ENCODE data around the gene SLC38A1.

SLC38A1 gene

DNA sequence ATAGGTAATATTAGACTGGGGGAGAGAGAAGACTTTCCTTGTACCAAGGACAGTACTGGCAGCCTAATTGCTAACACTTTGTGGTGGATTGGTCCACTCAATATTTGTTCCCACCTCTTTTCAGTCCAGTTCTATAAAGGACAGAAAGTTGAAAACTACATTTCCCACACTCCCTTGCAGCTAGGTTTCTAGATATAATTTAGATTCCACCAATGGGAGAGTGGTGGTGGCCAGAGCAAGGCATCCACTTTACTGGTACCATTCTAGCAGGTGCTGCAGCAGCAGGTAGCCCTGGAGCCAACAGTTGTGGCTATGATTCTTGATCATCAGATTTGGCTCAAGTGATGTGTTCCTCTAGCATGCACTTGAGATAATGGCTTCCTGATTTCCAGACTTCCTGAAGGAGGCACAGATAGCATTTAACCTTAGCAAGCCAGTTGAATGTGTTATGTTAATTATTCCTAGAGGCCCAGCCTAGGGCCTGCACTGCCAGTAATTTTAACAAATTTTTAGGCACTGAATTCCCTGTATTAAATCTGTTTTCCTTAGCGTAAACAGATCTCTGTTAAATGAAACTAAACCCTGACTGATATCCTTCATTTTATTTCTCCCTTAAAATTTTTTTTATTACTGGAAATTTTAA lies 24.4 kb downstream of the SLC38A1 start:
- H3K4me1 ChIP-seq (ENCODE audit: control insufficient read depth, insufficient read depth, low read length) = no peaks in the 10 kb centered on the region
- no peaks in the 10 kb centered on the region for H3K9me3 ChIP-seq (ENCODE audit: control insufficient read depth, low read length)
- H3K4me3 ChIP-seq (ENCODE audit: low read length) = no peak overlapping the region
- H3K9ac ChIP-seq (ENCODE audit: low read length) = no peak overlapping the region
- no peaks in the 10 kb centered on the region for H3K27me3 ChIP-seq (ENCODE audit: control insufficient read depth, insufficient read depth, low read length)
- H3K36me3 ChIP-seq (ENCODE audit: control insufficient read depth, insufficient read depth, low read length) = no peaks in the 10 kb centered on the region

GRCh38 chr12:46242569-46242968 lies 26.3 kb downstream of the SLC38A1 start:
- H3K9me3 ChIP-seq (ENCODE audit: control insufficient read depth, low read length) = no peaks in the 10 kb centered on the region
- no peak overlapping the region for H3K9ac ChIP-seq (ENCODE audit: low read length)
- H3K27me3 ChIP-seq (ENCODE audit: control insufficient read depth, insufficient read depth, low read length) = no peaks in the 10 kb centered on the region
- no peaks in the 10 kb centered on the region for H3K36me3 ChIP-seq (ENCODE audit: control insufficient read depth, insufficient read depth, low read length)
- no peaks in the 10 kb centered on the region for H3K4me1 ChIP-seq (ENCODE audit: control insufficient read depth, insufficient read depth, low read length)
- no peak overlapping the region for H3K4me3 ChIP-seq (ENCODE audit: low read length)

- no peaks in the 10 kb centered on the region for H3K9me3 ChIP-seq (ENCODE audit: control insufficient read depth, low read length)
- no peaks in the 10 kb centered on the region for H3K4me1 ChIP-seq (ENCODE audit: control insufficient read depth, insufficient read depth, low read length)
- H3K36me3 ChIP-seq (ENCODE audit: control insufficient read depth, insufficient read depth, low read length) = no peaks in the 10 kb centered on the region
- H3K4me3 ChIP-seq (ENCODE audit: low read length) = no peak overlapping the region
- no peak overlapping the region for H3K9ac ChIP-seq (ENCODE audit: low read length)
- H3K27me3 ChIP-seq (ENCODE audit: control insufficient read depth, insufficient read depth, low read length) = no peaks in the 10 kb centered on the region
These were observed 28.4 kb downstream of the SLC38A1 start for GRCh38 chr12:46240436-46240835.

- H3K36me3 ChIP-seq (ENCODE audit: control insufficient read depth, insufficient read depth, low read length) = no peaks in the 10 kb centered on the region
- no peak overlapping the region for H3K4me3 ChIP-seq (ENCODE audit: low read length)
- H3K9me3 ChIP-seq (ENCODE audit: control insufficient read depth, low read length) = no peaks in the 10 kb centered on the region
- no peak overlapping the region for H3K9ac ChIP-seq (ENCODE audit: low read length)
- no peaks in the 10 kb centered on the region for H3K4me1 ChIP-seq (ENCODE audit: control insufficient read depth, insufficient read depth, low read length)
- no peaks in the 10 kb centered on the region for H3K27me3 ChIP-seq (ENCODE audit: control insufficient read depth, insufficient read depth, low read length)
These were observed 30.0 kb downstream of the SLC38A1 start for GRCh38 chr12:46238821-46239220.

- Histone ChIP-seq H3K9ac (ENCODE audit: low read length) (no peak overlapping the region), H3K9me3 (ENCODE audit: control insufficient read depth, low read length) (no peaks in the 10 kb centered on the region), H3K4me3 (ENCODE audit: low read length) (no peak overlapping the region)
These were observed 31.3 kb downstream of the SLC38A1 start for GRCh38 chr12:46237371-46238045.

DNA sequence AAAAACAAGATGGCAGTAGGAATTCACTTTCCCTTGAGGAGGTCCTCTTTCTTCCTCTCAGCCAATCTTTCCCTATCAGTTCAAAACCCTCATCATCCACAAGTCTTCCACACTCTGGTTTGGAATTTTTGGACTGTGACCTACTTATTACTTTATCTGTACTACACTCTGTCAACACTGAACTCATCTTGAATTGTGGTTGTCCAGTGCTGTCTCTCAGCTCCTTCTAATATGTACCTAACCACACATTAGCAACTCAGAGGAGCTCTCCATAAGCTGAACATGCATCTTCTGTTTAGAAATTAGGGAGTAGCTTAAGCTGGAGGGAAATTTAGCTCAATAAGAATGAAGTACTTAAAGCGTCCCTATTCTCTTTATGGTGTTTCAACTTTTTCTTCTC lies 34.8 kb downstream of the SLC38A1 start:
- Histone ChIP-seq H3K9ac (ENCODE audit: low read length) (no peak overlapping the region), H3K36me3 (ENCODE audit: control insufficient read depth, insufficient read depth, low read length) (no peaks in the 10 kb centered on the region), H3K27me3 (ENCODE audit: control insufficient read depth, insufficient read depth, low read length) (no peaks in the 10 kb centered on the region), H3K4me1 (ENCODE audit: control insufficient read depth, insufficient read depth, low read length) (no peaks in the 10 kb centered on the region), H3K4me3 (ENCODE audit: low read length) (no peak overlapping the region), H3K9me3 (ENCODE audit: control insufficient read depth, low read length) (no peaks in the 10 kb centered on the region)

More at GRCh38 chr12:46237371-46238045, 31.3 kb downstream of the SLC38A1 start:
- no peaks in the 10 kb centered on the region for H3K36me3 ChIP-seq (ENCODE audit: control insufficient read depth, insufficient read depth, low read length)
- no peaks in the 10 kb centered on the region for H3K27me3 ChIP-seq (ENCODE audit: control insufficient read depth, insufficient read depth, low read length)
- H3K4me1 ChIP-seq (ENCODE audit: control insufficient read depth, insufficient read depth, low read length) = no peaks in the 10 kb centered on the region

- Histone ChIP-seq H3K27me3 (ENCODE audit: control insufficient read depth, insufficient read depth, low read length) (no peaks in the 10 kb centered on the region), H3K4me3 (ENCODE audit: low read length) (no peak overlapping the region), H3K9ac (ENCODE audit: low read length) (no peak overlapping the region), H3K9me3 (ENCODE audit: control insufficient read depth, low read length) (no peaks in the 10 kb centered on the region), H3K36me3 (ENCODE audit: control insufficient read depth, insufficient read depth, low read length) (no peaks in the 10 kb centered on the region), H3K4me1 (ENCODE audit: control insufficient read depth, insufficient read depth, low read length) (no peaks in the 10 kb centered on the region)
These were observed 35.4 kb downstream of the SLC38A1 start for GRCh38 chr12:46233423-46233822.

GRCh38 chr12:46230983-46231382 lies 37.9 kb downstream of the SLC38A1 start:
- no peaks in the 10 kb centered on the region for H3K9me3 ChIP-seq (ENCODE audit: control insufficient read depth, low read length)
- H3K9ac ChIP-seq (ENCODE audit: low read length) = no peak overlapping the region
- H3K4me1 ChIP-seq (ENCODE audit: control insufficient read depth, insufficient read depth, low read length) = no peaks in the 10 kb centered on the region
- H3K27me3 ChIP-seq (ENCODE audit: control insufficient read depth, insufficient read depth, low read length) = no peaks in the 10 kb centered on the region
- no peaks in the 10 kb centered on the region for H3K36me3 ChIP-seq (ENCODE audit: control insufficient read depth, insufficient read depth, low read length)
- H3K4me3 ChIP-seq (ENCODE audit: low read length) = no peak overlapping the region

GRCh38 chr12:46230306-46230705 lies 38.5 kb downstream of the SLC38A1 start:
- Histone ChIP-seq H3K4me3 (ENCODE audit: low read length) (no peak overlapping the region), H3K27me3 (ENCODE audit: control insufficient read depth, insufficient read depth, low read length) (no peaks in the 10 kb centered on the region), H3K9me3 (ENCODE audit: control insufficient read depth, low read length) (no peaks in the 10 kb centered on the region), H3K4me1 (ENCODE audit: control insufficient read depth, insufficient read depth, low read length) (no peaks in the 10 kb centered on the region), H3K9ac (ENCODE audit: low read length) (no peak overlapping the region), H3K36me3 (ENCODE audit: control insufficient read depth, insufficient read depth, low read length) (no peaks in the 10 kb centered on the region)

GRCh38 chr12:46227616-46228015 lies 41.2 kb downstream of the SLC38A1 start:
- H3K4me3 ChIP-seq (ENCODE audit: low read length) = no peak overlapping the region
- H3K4me1 ChIP-seq (ENCODE audit: control insufficient read depth, insufficient read depth, low read length) = no peaks in the 10 kb centered on the region
- no peak overlapping the region for H3K9ac ChIP-seq (ENCODE audit: low read length)
- H3K9me3 ChIP-seq (ENCODE audit: control insufficient read depth, low read length) = no peaks in the 10 kb centered on the region
- no peaks in the 10 kb centered on the region for H3K27me3 ChIP-seq (ENCODE audit: control insufficient read depth, insufficient read depth, low read length)
- H3K36me3 ChIP-seq (ENCODE audit: control insufficient read depth, insufficient read depth, low read length) = no peaks in the 10 kb centered on the region

DNA sequence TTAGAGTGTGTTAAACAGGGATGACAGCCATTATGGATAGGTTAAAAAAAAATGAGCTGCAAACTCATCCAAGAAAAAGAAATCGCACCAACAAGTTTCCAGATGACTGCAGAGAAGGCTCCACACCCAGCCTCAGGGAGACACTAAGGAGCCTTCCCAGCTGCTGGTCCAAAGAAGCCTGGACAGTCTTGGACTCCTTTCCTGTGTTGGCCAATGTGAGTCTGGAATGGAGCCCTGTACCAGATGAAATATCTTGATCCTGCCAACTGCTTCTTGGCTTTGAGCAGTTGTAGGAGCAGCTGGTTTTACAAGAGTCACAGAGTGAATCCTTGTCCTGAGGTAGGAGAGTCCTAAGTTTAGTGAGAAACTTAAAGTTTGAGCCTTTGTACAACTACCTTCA lies 44.5 kb downstream of the SLC38A1 start:
- H3K27me3 ChIP-seq (ENCODE audit: control insufficient read depth, insufficient read depth, low read length) = no peaks in the 10 kb centered on the region
- H3K4me1 ChIP-seq (ENCODE audit: control insufficient read depth, insufficient read depth, low read length) = no peaks in the 10 kb centered on the region
- no peak overlapping the region for H3K4me3 ChIP-seq (ENCODE audit: low read length)
- H3K9me3 ChIP-seq (ENCODE audit: control insufficient read depth, low read length) = no peaks in the 10 kb centered on the region
- no peak overlapping the region for H3K9ac ChIP-seq (ENCODE audit: low read length)
- H3K36me3 ChIP-seq (ENCODE audit: control insufficient read depth, insufficient read depth, low read length) = no peaks in the 10 kb centered on the region

DNA sequence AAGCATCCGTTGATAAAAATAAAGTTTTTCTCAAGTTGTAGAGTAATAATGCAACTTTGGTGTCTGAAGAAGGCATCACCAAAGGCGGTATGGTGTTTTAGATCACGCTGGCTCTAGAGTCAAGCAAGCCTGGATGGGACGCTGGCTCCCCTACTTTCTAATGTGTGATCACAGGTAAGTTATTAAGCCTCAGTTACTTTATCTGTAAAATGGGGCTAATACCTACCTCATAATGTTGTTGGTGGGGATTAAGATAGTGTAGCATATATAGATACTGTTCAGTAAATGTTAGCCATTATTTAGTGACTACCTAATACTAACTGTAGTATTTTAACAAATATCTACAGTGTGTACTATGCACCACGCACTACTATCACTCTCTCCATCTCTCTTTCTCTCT lies 45.8 kb downstream of the SLC38A1 start:
- Histone ChIP-seq H3K4me3 (ENCODE audit: low read length) (no peak overlapping the region), H3K27me3 (ENCODE audit: control insufficient read depth, insufficient read depth, low read length) (no peaks in the 10 kb centered on the region), H3K36me3 (ENCODE audit: control insufficient read depth, insufficient read depth, low read length) (no peaks in the 10 kb centered on the region), H3K9me3 (ENCODE audit: control insufficient read depth, low read length) (no peaks in the 10 kb centered on the region), H3K4me1 (ENCODE audit: control insufficient read depth, insufficient read depth, low read length) (no peaks in the 10 kb centered on the region), H3K9ac (ENCODE audit: low read length) (no peak overlapping the region)

Data from mucosa of stomach (tissue), 1 donor.